H1 (cell line): ENCODE results near the gene HOXB6. TPM values are rescaled to one million over a fixed set of nuclear protein-coding genes. Genes with fewer than 3 reads are reported as not detected.

Experiments used
- CTCF ChIA-PET: fragments of 300-600 bp; sonication (Branson Sonifier 250); formaldehyde crosslinking; loops from one replicate; lab custom pipeline; 2021; ENCODE audit not compliant: partially characterized antibody; lab: Charles Lee
- POLR2A ChIA-PET: fragments of 300-600 bp; sonication (Branson Sonifier 250); formaldehyde crosslinking; loops from one replicate; lab custom pipeline; 2021; ENCODE audit warnings: inconsistent platforms; ENCODE audit not compliant: partially characterized antibody; lab: Charles Lee
- DNase-seq, 2 experiments: peaks; one replicate each; pipeline versions ENCODE4 v3.0.0 to v3.0.0-alpha.2; 2010 to 2022; ENCODE audit warnings: low spot score in 2 of 2, low read depth in 1 of 2, mixed read lengths in 1 of 2
- FAIRE-seq: peaks from 2 replicates; lab custom pipeline; 2011; peaks lifted over from hg19 to GRCh38; lab: Jason Lieb, UNC
- H2AFZ ChIP-seq: 2 replicates; pipeline ENCODE4 v1.8.1; 2012; ENCODE audit warnings: low read length, inconsistent platforms
- H2AK5ac ChIP-seq: 2 replicates; pipeline ENCODE4 v1.6.1; 2013; ENCODE audit warnings: low read depth, low read length
- H2BK120ac ChIP-seq: replicated peaks from 2 replicates; pipeline ENCODE3; 2013; ENCODE audit warnings: low read depth, low read length, inconsistent platforms
- H2BK12ac ChIP-seq: 2 replicates; pipeline ENCODE4 v1.6.1; 2013; ENCODE audit warnings: low read depth, low read length
- H2BK15ac ChIP-seq: 2 replicates; pipeline ENCODE4 v1.6.1; 2013; ENCODE audit warnings: low read length
- H2BK20ac ChIP-seq: 2 replicates; pipeline ENCODE4 v1.6.1; 2013; ENCODE audit warnings: low read length
- H2BK5ac ChIP-seq: 2 replicates; pipeline ENCODE4 v1.6.1; 2013; ENCODE audit warnings: low read depth, low read length
- H3K14ac ChIP-seq: 2 replicates; pipeline ENCODE4 v1.6.1; 2013; ENCODE audit warnings: inconsistent platforms; ENCODE audit not compliant: insufficient read length
- H3K18ac ChIP-seq: 2 replicates; pipeline ENCODE4 v1.6.1; 2013; ENCODE audit warnings: low read length; ENCODE audit errors: extremely low read depth
- H3K23ac ChIP-seq: 2 replicates; pipeline ENCODE4 v1.6.1; 2013; ENCODE audit warnings: inconsistent platforms; ENCODE audit not compliant: insufficient read length
- H3K23me2 ChIP-seq: 2 replicates; pipeline ENCODE4 v1.6.1; 2013; ENCODE audit warnings: low read depth, low read length
- H3K27ac ChIP-seq: 2 replicates; pipeline ENCODE4 v1.6.1; 2011; ENCODE audit warnings: low read depth, low read length, inconsistent platforms
- H3K27me3 ChIP-seq, 4 experiments: replicated peaks in 1 of 4; 1 replicate in 1 of 4; 2 replicates in 3 of 4; pipeline versions ENCODE4 v1.6.1 to v1.8.1; 2011 to 2013; ENCODE audit warnings: low read length in 3 of 4, mild to moderate bottlenecking in 3 of 4, inconsistent platforms in 2 of 4, mixed read lengths in 2 of 4, moderate library complexity in 1 of 4; ENCODE audit not compliant: control insufficient read depth in 3 of 4, insufficient read depth in 3 of 4; ENCODE audit errors: extremely low read depth in 1 of 4
- H3K36me3 ChIP-seq, 4 experiments: 2 replicates each; pipeline versions ENCODE4 v1.6.1 to v1.8.1; 2011 to 2013; ENCODE audit warnings: mild to moderate bottlenecking in 4 of 4, low read length in 3 of 4, moderate library complexity in 2 of 4, control low read depth in 1 of 4, inconsistent platforms in 1 of 4; ENCODE audit not compliant: insufficient read depth in 4 of 4, control insufficient read depth in 2 of 4
- H3K4ac ChIP-seq: replicated peaks from 2 replicates; pipeline ENCODE3; 2013; ENCODE audit warnings: low read length, low read depth, mixed read lengths, inconsistent platforms; ENCODE audit not compliant: insufficient read length
- H3K4me1 ChIP-seq, 4 experiments: replicated peaks in 1 of 4; 1 replicate in 1 of 4; 2 replicates in 3 of 4; pipeline versions ENCODE4 v1.6.1 to v1.8.1; 2011 to 2013; ENCODE audit warnings: low read length in 3 of 4, inconsistent platforms in 2 of 4, mixed read lengths in 1 of 4; ENCODE audit not compliant: insufficient read depth in 4 of 4, control insufficient read depth in 3 of 4
- H3K4me2 ChIP-seq, 2 experiments: 2 replicates each; pipeline versions ENCODE4 v1.6.1 to v1.8.1; 2011 to 2013; ENCODE audit warnings: low read depth in 2 of 2, low read length in 2 of 2, control low read depth in 1 of 2, inconsistent platforms in 1 of 2, mild to moderate bottlenecking in 1 of 2; ENCODE audit not compliant: insufficient read depth in 1 of 2
- H3K4me3 ChIP-seq, 4 experiments: fragments of 200-600, 300-600 bp in 1 of 4; sonication (generic), shearing (Covaris generic), sonication (Bioruptor Twin) in 1 of 4; 2 replicates each; pipeline versions ENCODE4 v1.5.1 to v1.8.1; 2011 to 2016; ENCODE audit warnings: low read length in 4 of 4, low read depth in 3 of 4, control low read depth in 2 of 4, inconsistent platforms in 2 of 4, mild to moderate bottlenecking in 2 of 4, mixed read lengths in 1 of 4, moderate library complexity in 1 of 4; ENCODE audit not compliant: insufficient read depth in 2 of 4; ENCODE audit errors: extremely low read depth in 1 of 4
- H3K56ac ChIP-seq: replicated peaks from 2 replicates; pipeline ENCODE3; 2013; ENCODE audit warnings: low read depth, mild to moderate bottlenecking, mixed read lengths, low read length, inconsistent platforms; ENCODE audit not compliant: insufficient read length
- H3K79me1 ChIP-seq: 2 replicates; pipeline ENCODE4 v1.6.1; 2013; ENCODE audit warnings: low read depth, low read length, control low read depth
- H3K79me2 ChIP-seq, 2 experiments: 2 replicates each; pipeline versions ENCODE4 v1.6.1 to v1.8.1; 2012 to 2013; ENCODE audit warnings: low read length in 2 of 2, mild to moderate bottlenecking in 2 of 2, inconsistent platforms in 1 of 2; ENCODE audit not compliant: insufficient read depth in 2 of 2, control insufficient read depth in 1 of 2
- H3K9ac ChIP-seq, 4 experiments: replicated peaks in 1 of 4; 1 replicate in 1 of 4; 2 replicates in 3 of 4; pipeline versions ENCODE4 v1.6.1 to v1.8.1; 2011 to 2013; ENCODE audit warnings: low read depth in 3 of 4, low read length in 3 of 4, control low read depth in 2 of 4, mild to moderate bottlenecking in 2 of 4, moderate library complexity in 2 of 4, inconsistent platforms in 1 of 4; ENCODE audit errors: extremely low read depth in 1 of 4
- H3K9me3 ChIP-seq, 2 experiments: 2 replicates each; pipeline versions ENCODE4 v1.6.1 to v1.8.1; 2012 to 2013; ENCODE audit warnings: mild to moderate bottlenecking in 2 of 2, moderate library complexity in 2 of 2, control low read depth in 1 of 2, inconsistent platforms in 1 of 2, low read depth in 1 of 2, low read length in 1 of 2, mixed read lengths in 1 of 2; ENCODE audit not compliant: insufficient read depth in 2 of 2
- H4K20me1 ChIP-seq, 2 experiments: replicated peaks in 1 of 2; 2 replicates each; pipeline versions ENCODE3 to v1.8.1; 2011 to 2013; ENCODE audit warnings: inconsistent platforms in 2 of 2, low read length in 2 of 2, mild to moderate bottlenecking in 1 of 2; ENCODE audit not compliant: insufficient read depth in 2 of 2, control insufficient read depth in 1 of 2
- H4K5ac ChIP-seq: 2 replicates; pipeline ENCODE4 v1.6.1; 2013; ENCODE audit warnings: low read length, low read depth, mixed read lengths, inconsistent platforms; ENCODE audit not compliant: insufficient read length
- H4K8ac ChIP-seq: 2 replicates; pipeline ENCODE4 v1.8.0; 2013; ENCODE audit warnings: mild to moderate bottlenecking, moderate library complexity, low read length, inconsistent platforms; ENCODE audit not compliant: insufficient read depth; ENCODE audit errors: extremely low read depth
- H4K91ac ChIP-seq: replicated peaks from 2 replicates; pipeline ENCODE3; 2013; ENCODE audit warnings: low read length, mixed read lengths, inconsistent platforms; ENCODE audit not compliant: insufficient read length
- ATF3 ChIP-seq: IDR thresholded peaks from 2 replicates; pipeline ENCODE4 v1.6.1; 2011; ENCODE audit warnings: low read depth, mild to moderate bottlenecking, low read length; ENCODE audit not compliant: insufficient read depth
- CBX8 ChIP-seq: fragments of 300-800, 300-1000 bp; sonication (generic); IDR thresholded peaks from 2 replicates; pipeline ENCODE4 v1.7.1; 2016; ENCODE audit warnings: low read depth, low read length, borderline replicate concordance
- EZH2 ChIP-seq: fragments of 200-600 bp; sonication (generic); IDR thresholded peaks from 2 replicates; pipeline ENCODE4 v1.7.1; 2012; ENCODE audit warnings: low read depth, mild to moderate bottlenecking, moderate library complexity, low read length, inconsistent platforms; ENCODE audit not compliant: severe bottlenecking
- RNF2 ChIP-seq: fragments of 200-900, 300-1000 bp; sonication (generic); IDR thresholded peaks from 2 replicates; pipeline ENCODE4 v1.7.1; 2016; ENCODE audit warnings: borderline replicate concordance, low read depth, mild to moderate bottlenecking, antibody characterized with exemption, low read length; ENCODE audit not compliant: poor library complexity, severe bottlenecking; ENCODE audit errors: missing control alignments
- SUZ12 ChIP-seq: fragments of 200-600 bp; sonication (generic); IDR thresholded peaks from 2 replicates; pipeline ENCODE4 v1.6.1; 2012; ENCODE audit warnings: mild to moderate bottlenecking, inconsistent platforms, low read length, moderate library complexity, mixed read lengths
- WGBS, 2 experiments: shearing (Covaris generic) in 1 of 2; methylation state at CpG; one replicate each; pipeline versions ENCODE4 v1.1.6 to v1.1.7; 2013 to 2015; ENCODE audit warnings: low lambda C conversion rate in 2 of 2, mixed read lengths in 2 of 2, inconsistent platforms in 1 of 2, low coverage in 1 of 2, missing lambda C conversion rate in 1 of 2; ENCODE audit not compliant: insufficient replicate concordance in 2 of 2, insufficient coverage in 1 of 2, insufficient read length in 1 of 2; ENCODE audit errors: extremely low coverage in 1 of 2, missing lambda C conversion rate in 1 of 2; 5-methylcytosine and 5-hydroxymethylcytosine counted together
- polyA plus RNA-seq, 7 experiments: library from polyadenylated mRNA; depleted of rRNA in 3 of 7; stranded (reverse) in 5 of 7; unstranded in 2 of 7; fragments of >200 nt in 5 of 7; fragments of 200-250 nt in 2 of 7; gene quantifications; 1 replicate in 5 of 7; 2 replicates in 1 of 7; 4 replicates in 1 of 7; pipeline versions ENCODE4 v1.2.1 to v1.2.3, GENCODE V29; 2011 to 2013; ENCODE audit warnings: missing spikeins in 2 of 7, mixed read lengths in 2 of 7
- total RNA-seq: library from RNA; stranded (reverse); fragmentation: NEBNext Ultra II Directional; extraction: Animal tissue kit (Norgen Biotek cat#: 25700); gene quantifications from 2 replicates; pipeline ENCODE4 v1.2.1, GENCODE V29; 2021

The HOXB6 gene
- total and polyA plus RNA-seq, 2 of the 8 experiments (the other 6 are each of a cell fraction or from before 2014, with no cell fraction given) = not detected

- H3K18ac ChIP-seq = no peak overlapping the region
- no peaks in the 10 kb centered on the region for H3K79me1 ChIP-seq
- no peak overlapping the region for H3K4me3 ChIP-seq
- no peaks in the 10 kb centered on the region for H3K79me2 ChIP-seq
- no peak overlapping the region for H4K91ac ChIP-seq
- H3K36me3 ChIP-seq = peaks cover 0 to 3% (median 0%) of the 10 kb centered on the region in 4 experiments; a peak in 1 of 8 replicates
- CTCF ChIA-PET = interaction anchor here (0.8 to 2.1 kb wide), 11 partner anchors 9 to 385 kb away, joined by 3 to 12 read pairs (median 5); no protein-coding TSS in a partner anchor
- no peak overlapping the region for H4K5ac ChIP-seq
- H3K27me3 ChIP-seq = peaks cover 99 to 100% (median 100%) of the 10 kb centered on the region in 4 experiments
- no peak overlapping the region for H3K9ac ChIP-seq
- no peak overlapping the region for H3K27ac ChIP-seq
- no peaks in the 10 kb centered on the region for H3K9me3 ChIP-seq
- H2BK20ac ChIP-seq = no peak overlapping the region
- no peak overlapping the region for H3K23ac ChIP-seq
- H4K8ac ChIP-seq = no peak overlapping the region
- H3K4ac ChIP-seq = no peak overlapping the region
- no peak overlapping the region for H3K56ac ChIP-seq
- 15% methylated on average over 17 of the region's 17 CpGs; no CpG with 5 or more reads in 1 of the 2 experiments for WGBS, 2 experiments
- H2BK5ac ChIP-seq = no peak overlapping the region
- H2AFZ ChIP-seq = no peak overlapping the region
- FAIRE-seq = no peak
- H2AK5ac ChIP-seq = no peak overlapping the region
- TF ChIP-seq RNF2 = peak; percentile 82
- TF ChIP-seq ATF3 = no peak
- TF ChIP-seq EZH2 = peak; percentile 75
- TF ChIP-seq SUZ12 = peak; percentile 81
- TF ChIP-seq CBX8 = peak; percentile 46; the same call in 1 of the 2 replicates
- H2BK120ac ChIP-seq = no peak overlapping the region
- peaks cover 37 to 60% of the 10 kb centered on the region in 2 experiments for H4K20me1 ChIP-seq
- no peak overlapping the region for H2BK12ac ChIP-seq
- H3K4me2 ChIP-seq = no peak overlapping the region
- H3K14ac ChIP-seq = no peak overlapping the region
- POLR2A ChIA-PET = no interaction called here
- H3K4me1 ChIP-seq = peaks cover 0 to 7% (median 4%) of the 10 kb centered on the region in 4 experiments; a peak in 3 of 7 replicates
- no peak overlapping the region for H2BK15ac ChIP-seq
- no peak for DNase-seq
- H3K23me2 ChIP-seq = no peaks in the 10 kb centered on the region; the same call in 1 of the 2 replicates
Observed at GRCh38 chr17:48600244-48601098, 4.3 kb downstream of the HOXB6 start.
